Hepatocyte (in vitro differentiated cells): ENCODE measurements around the gene PPFIA2.

Experiments used
- EZH2 ChIP-seq: fragments of 200-600 bp; sonication (generic); IDR thresholded peaks from 2 replicates; pipeline ENCODE4 v1.6.1; 2016; ENCODE audit warnings: antibody characterized with exemption, mild to moderate bottlenecking, borderline replicate concordance
- EZH2phosphoT487 ChIP-seq: fragments of 200-600 bp; sonication (generic); IDR thresholded peaks from one replicate; pipeline ENCODE4 v1.6.1; 2018; ENCODE audit warnings: antibody characterized with exemption, mild to moderate bottlenecking, low read depth, moderate library complexity; ENCODE audit not compliant: unreplicated experiment, severe bottlenecking
- TF ChIP-seq, protein P1 (sequence below): fragments of 200-600 bp; sonication (generic); IDR thresholded peaks from 2 replicates; pipeline ENCODE4 v1.5.1; 2016; ENCODE audit warnings: antibody characterized with exemption, mild to moderate bottlenecking; ENCODE audit not compliant: poor library complexity

DNA sequence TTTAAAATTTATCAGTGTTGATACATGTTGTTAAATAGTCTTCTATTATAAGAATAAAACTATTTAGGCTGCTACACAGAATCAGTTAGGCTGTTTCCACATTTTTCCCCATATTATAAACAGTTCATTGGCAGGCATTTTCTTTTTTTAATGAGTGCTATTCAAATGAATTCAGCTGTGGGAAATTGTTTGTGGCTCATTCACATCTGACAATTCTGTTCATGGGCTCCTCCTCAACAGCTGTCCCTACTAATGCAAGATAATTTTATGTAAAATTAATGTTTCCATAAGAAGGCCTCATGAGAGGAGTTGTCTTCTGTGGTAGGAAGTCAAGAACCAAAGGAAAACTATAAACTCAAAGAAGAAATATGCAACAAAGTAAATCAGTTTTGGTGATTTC is 218.0 kb downstream of the PPFIA2 start:
- TF ChIP-seq, protein P1, sequence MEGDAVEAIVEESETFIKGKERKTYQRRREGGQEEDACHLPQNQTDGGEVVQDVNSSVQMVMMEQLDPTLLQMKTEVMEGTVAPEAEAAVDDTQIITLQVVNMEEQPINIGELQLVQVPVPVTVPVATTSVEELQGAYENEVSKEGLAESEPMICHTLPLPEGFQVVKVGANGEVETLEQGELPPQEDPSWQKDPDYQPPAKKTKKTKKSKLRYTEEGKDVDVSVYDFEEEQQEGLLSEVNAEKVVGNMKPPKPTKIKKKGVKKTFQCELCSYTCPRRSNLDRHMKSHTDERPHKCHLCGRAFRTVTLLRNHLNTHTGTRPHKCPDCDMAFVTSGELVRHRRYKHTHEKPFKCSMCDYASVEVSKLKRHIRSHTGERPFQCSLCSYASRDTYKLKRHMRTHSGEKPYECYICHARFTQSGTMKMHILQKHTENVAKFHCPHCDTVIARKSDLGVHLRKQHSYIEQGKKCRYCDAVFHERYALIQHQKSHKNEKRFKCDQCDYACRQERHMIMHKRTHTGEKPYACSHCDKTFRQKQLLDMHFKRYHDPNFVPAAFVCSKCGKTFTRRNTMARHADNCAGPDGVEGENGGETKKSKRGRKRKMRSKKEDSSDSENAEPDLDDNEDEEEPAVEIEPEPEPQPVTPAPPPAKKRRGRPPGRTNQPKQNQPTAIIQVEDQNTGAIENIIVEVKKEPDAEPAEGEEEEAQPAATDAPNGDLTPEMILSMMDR = no peak
- TF ChIP-seq EZH2 (no peak), EZH2phosphoT487 (no peak)
